PC-9 (cell line): ENCODE measurements around the gene CCDC12. TPM values are rescaled to one million over a fixed set of nuclear protein-coding genes. Genes with fewer than 3 reads are reported as not detected.

Experiments
- BruUV-seq: library from RNA; stranded (reverse); fragments of 400-500 nt; replicated peaks from 2 replicates; lab custom pipeline; 2021; lab: Mats Ljungman, UMichigan
- CTCF ChIA-PET: fragments of 300-600 bp; sonication (Branson Sonifier 250); formaldehyde crosslinking; loops from one replicate; lab custom pipeline; 2022; ENCODE audit warnings: antibody characterized with exemption; lab: Charles Lee
- POLR2A ChIA-PET: fragments of 300-600 bp; sonication (Branson Sonifier 250); formaldehyde crosslinking; loops from one replicate; lab custom pipeline; 2022; ENCODE audit warnings: antibody characterized with exemption; ENCODE audit not compliant: unreplicated experiment; lab: Charles Lee
- DNase-seq, 2 experiments: peaks; one replicate each; pipeline versions ENCODE4 v3.0.0 to v3.0.0-alpha.2; 2015 to 2022; ENCODE audit warnings: mixed read lengths in 1 of 2
- H2AFZ ChIP-seq: fragments of 200-600 bp; sonication (generic); 2 replicates; pipeline ENCODE4 v1.8.1; 2017; ENCODE audit warnings: antibody characterized with exemption
- H3F3A ChIP-seq: fragments of 200-600 bp; sonication (generic); 2 replicates; pipeline ENCODE4 v1.8.1; 2017; ENCODE audit warnings: antibody characterized with exemption, mild to moderate bottlenecking, low read depth; ENCODE audit not compliant: insufficient read depth
- H3K27ac ChIP-seq: fragments of 200-600 bp; sonication (generic); 2 replicates; pipeline ENCODE4 v1.6.1; 2016; ENCODE audit warnings: mixed run types
- H3K27me3 ChIP-seq: fragments of 200-600 bp; sonication (generic); 2 replicates; pipeline ENCODE4 v1.6.1; 2016; ENCODE audit warnings: low read depth, mixed run types; ENCODE audit not compliant: insufficient read depth
- H3K36me3 ChIP-seq: fragments of 200-600 bp; sonication (generic); 2 replicates; pipeline ENCODE4 v1.6.1; 2016; ENCODE audit warnings: low read depth, mixed run types
- H3K4me1 ChIP-seq: fragments of 200-600 bp; sonication (generic); replicated peaks from 2 replicates; pipeline ENCODE4 v1.6.1; 2016; ENCODE audit warnings: mixed run types; ENCODE audit not compliant: insufficient read depth
- H3K4me2 ChIP-seq: fragments of 200-600 bp; sonication (generic); 2 replicates; pipeline ENCODE4 v1.6.1; 2017; ENCODE audit warnings: mixed run types
- H3K4me3 ChIP-seq: fragments of 200-600 bp; sonication (generic); 2 replicates; pipeline ENCODE4 v1.6.1; 2016; ENCODE audit warnings: mixed run types
- H3K79me2 ChIP-seq: fragments of 200-600 bp; sonication (generic); 2 replicates; pipeline ENCODE4 v1.6.1; 2017; ENCODE audit warnings: low read depth, mixed run types
- H3K9me2 ChIP-seq: fragments of 200-600 bp; sonication (generic); 2 replicates; pipeline ENCODE4 v1.8.1; 2017; ENCODE audit warnings: mild to moderate bottlenecking; ENCODE audit not compliant: insufficient read depth
- H3K9me3 ChIP-seq: fragments of 200-600 bp; sonication (generic); 2 replicates; pipeline ENCODE4 v1.8.1; 2016; ENCODE audit warnings: low read depth; ENCODE audit not compliant: insufficient read depth
- H4K20me1 ChIP-seq: fragments of 200-600 bp; sonication (generic); 2 replicates; pipeline ENCODE4 v1.8.1; 2017; ENCODE audit not compliant: insufficient read depth
- EZH2 ChIP-seq: fragments of 200-600 bp; sonication (generic); IDR thresholded peaks from 2 replicates; pipeline ENCODE4 v1.8.0; 2017; ENCODE audit warnings: antibody characterized with exemption, low read depth
- intact Hi-C: fragments of 100-400 bp; cut with micrococcal nuclease; formaldehyde crosslinking; loops from one replicate; pipeline ENCODE4 v1.10.0; 2022; ENCODE audit not compliant: unreplicated experiment
- total RNA-seq: library from RNA; stranded (reverse); gene quantifications from 2 replicates; pipeline ENCODE4 v1.2.3, GENCODE V29; 2021
- TF ChIP-seq, protein P1 (sequence below): fragments of 200-600 bp; sonication (generic); conservative IDR thresholded peaks from 2 replicates; pipeline ENCODE4 v1.6.1; 2017; ENCODE audit warnings: mixed run types, antibody characterized with exemption, mild to moderate bottlenecking, moderate library complexity

The CCDC12 gene
- total RNA-seq, 1 experiment from 2014 or later: 39.3 TPM

DNA sequence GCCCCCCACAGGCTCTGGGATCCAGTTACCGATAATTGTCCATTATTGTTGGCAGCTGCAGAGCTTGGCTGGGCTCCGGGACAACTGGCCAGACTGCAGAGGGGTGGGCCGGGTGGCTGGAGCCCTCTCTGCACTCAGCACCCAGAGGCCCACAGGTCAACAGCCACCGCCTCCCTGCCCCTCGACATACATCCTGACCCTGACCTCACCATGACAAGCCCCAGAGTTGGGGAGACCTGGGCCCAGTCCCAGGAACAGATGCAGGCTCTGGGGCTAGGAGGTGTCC, 76.6 kb downstream of the CCDC12 start:
- no peak overlapping the region for H3K4me3 ChIP-seq
- no peaks in the 10 kb centered on the region for H3K9me2 ChIP-seq
- no peaks in the 10 kb centered on the region for H3K79me2 ChIP-seq
- H4K20me1 ChIP-seq: no peaks in the 10 kb centered on the region
- H3F3A ChIP-seq: no peaks in the 10 kb centered on the region
- no peaks in the 10 kb centered on the region for H3K36me3 ChIP-seq
- ChIA-PET CTCF (interaction anchor here (1.0 kb wide), 1 partner anchor 10 kb away, joined by 3 read pairs; no protein-coding TSS in a partner anchor), POLR2A (interaction anchor here (0.6 kb wide), 1 partner anchor 209 kb away, joined by 3 read pairs; no protein-coding TSS in a partner anchor)
- no peaks in the 10 kb centered on the region for H3K9me3 ChIP-seq
- intact Hi-C loops: no loop called here
- H3K27ac ChIP-seq: no peak overlapping the region
- no TSS peak for BruUV-seq
- no peaks in the 10 kb centered on the region for H3K27me3 ChIP-seq
- H3K4me1 ChIP-seq: no peaks in the 10 kb centered on the region
- H2AFZ ChIP-seq: no peak overlapping the region
- TF ChIP-seq, protein P1, sequence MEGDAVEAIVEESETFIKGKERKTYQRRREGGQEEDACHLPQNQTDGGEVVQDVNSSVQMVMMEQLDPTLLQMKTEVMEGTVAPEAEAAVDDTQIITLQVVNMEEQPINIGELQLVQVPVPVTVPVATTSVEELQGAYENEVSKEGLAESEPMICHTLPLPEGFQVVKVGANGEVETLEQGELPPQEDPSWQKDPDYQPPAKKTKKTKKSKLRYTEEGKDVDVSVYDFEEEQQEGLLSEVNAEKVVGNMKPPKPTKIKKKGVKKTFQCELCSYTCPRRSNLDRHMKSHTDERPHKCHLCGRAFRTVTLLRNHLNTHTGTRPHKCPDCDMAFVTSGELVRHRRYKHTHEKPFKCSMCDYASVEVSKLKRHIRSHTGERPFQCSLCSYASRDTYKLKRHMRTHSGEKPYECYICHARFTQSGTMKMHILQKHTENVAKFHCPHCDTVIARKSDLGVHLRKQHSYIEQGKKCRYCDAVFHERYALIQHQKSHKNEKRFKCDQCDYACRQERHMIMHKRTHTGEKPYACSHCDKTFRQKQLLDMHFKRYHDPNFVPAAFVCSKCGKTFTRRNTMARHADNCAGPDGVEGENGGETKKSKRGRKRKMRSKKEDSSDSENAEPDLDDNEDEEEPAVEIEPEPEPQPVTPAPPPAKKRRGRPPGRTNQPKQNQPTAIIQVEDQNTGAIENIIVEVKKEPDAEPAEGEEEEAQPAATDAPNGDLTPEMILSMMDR: no peak
- no peak for TF ChIP-seq EZH2
- no peak overlapping the region for H3K4me2 ChIP-seq
- DNase-seq: no peak

DNA sequence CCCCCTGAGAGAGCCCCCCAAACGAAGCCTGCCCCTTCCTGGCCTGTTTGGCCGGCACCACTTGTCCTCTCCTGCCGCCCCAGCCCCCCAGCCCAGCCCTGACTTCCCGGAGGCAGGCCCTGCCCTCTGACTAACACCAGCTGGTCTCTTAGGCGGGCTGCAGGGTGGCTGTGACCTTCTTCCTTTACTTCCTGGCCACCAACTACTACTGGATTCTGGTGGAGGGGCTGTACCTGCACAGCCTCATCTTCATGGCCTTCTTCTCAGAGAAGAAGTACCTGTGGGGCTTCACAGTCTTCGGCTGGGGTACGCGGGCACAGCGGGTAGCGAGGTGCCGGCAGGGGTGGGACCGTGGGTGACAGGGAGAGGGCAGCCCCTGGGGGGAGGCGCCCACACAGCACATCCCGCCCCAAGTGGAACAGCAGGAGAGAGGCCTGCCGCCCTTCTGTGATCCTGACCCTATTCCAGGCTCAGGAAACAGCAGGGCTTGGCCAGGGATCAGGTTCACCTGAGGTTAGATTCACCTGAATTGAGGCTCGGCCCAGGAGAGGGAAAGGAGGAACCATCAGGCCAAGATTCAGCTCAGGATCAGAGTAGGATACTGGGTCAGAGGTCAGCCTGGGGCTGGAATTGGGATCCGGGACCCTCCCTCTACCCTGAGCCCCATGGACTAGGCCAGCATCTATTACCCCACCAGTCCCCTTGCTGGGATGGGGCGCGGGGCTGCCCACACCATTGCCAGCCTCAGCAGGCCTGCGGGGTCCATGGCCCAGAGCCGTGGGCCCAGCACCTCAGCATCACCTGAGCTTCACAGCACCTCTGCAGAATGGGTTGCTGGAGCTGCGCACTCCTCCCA, 77.2 kb downstream of the CCDC12 start:
- DNase-seq: no peak
- Histone ChIP-seq H3K27me3 (no peaks in the 10 kb centered on the region), H3K36me3 (no peaks in the 10 kb centered on the region), H3F3A (no peaks in the 10 kb centered on the region), H3K4me3 (no peak overlapping the region), H3K9me3 (no peaks in the 10 kb centered on the region), H2AFZ (no peak overlapping the region), H3K79me2 (no peaks in the 10 kb centered on the region), H3K4me1 (no peaks in the 10 kb centered on the region), H3K4me2 (no peak overlapping the region), H3K27ac (no peak overlapping the region), H4K20me1 (no peaks in the 10 kb centered on the region), H3K9me2 (no peaks in the 10 kb centered on the region)
- no TSS peak for BruUV-seq
- CTCF ChIA-PET: interaction anchor here (1.0 kb wide), 1 partner anchor 10 kb away, joined by 3 read pairs; no protein-coding TSS in a partner anchor
- intact Hi-C loops: no loop called here
- POLR2A ChIA-PET: no interaction called here
- TF ChIP-seq, protein P1: no peak
- TF ChIP-seq EZH2: no peak

DNA sequence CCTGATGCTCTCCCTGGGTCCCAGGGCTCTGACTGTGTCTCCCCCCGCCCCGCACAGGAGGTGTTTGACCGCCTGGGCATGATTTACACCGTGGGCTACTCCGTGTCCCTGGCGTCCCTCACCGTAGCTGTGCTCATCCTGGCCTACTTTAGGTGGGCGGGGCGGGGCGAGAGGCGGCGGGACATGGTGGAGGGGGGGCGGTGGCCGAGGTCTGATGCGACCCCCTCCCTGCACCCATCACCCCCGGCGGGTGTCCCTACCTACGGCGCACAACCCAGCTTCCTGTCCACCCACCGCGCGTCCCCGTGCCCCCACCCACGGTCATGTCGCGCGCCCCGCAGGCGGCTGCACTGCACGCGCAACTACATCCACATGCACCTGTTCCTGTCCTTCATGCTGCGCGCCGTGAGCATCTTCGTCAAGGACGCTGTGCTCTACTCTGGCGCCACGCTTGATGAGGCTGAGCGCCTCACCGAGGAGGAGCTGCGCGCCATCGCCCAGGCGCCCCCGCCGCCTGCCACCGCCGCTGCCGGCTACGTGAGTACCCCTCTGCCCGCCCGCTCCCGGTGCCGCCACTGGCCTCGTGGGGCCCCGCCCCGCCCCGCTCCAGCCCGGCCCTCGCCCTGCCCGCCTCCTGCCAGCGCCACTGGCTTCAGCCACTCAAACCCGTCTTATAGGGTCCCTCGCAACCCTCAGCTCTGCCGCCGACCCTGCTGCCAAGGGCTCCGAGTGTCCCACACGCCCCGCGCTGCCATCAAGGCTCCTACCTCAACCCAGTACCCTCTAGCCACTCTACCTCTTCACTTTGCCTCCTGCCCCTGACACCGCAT, 78.0 kb downstream of the CCDC12 start:
- no peaks in the 10 kb centered on the region for H4K20me1 ChIP-seq
- H2AFZ ChIP-seq: no peak overlapping the region
- ChIA-PET CTCF (no interaction called here), POLR2A (no interaction called here)
- no peak overlapping the region for H3K4me3 ChIP-seq
- H3K9me2 ChIP-seq: no peaks in the 10 kb centered on the region
- no peaks in the 10 kb centered on the region for H3K9me3 ChIP-seq
- no peak for TF ChIP-seq EZH2
- TF ChIP-seq, protein P1: no peak
- H3K36me3 ChIP-seq: no peaks in the 10 kb centered on the region
- H3K4me2 ChIP-seq: no peak overlapping the region
- H3K27me3 ChIP-seq: no peaks in the 10 kb centered on the region
- no peaks in the 10 kb centered on the region for H3F3A ChIP-seq
- intact Hi-C loops: no loop called here
- BruUV-seq: no TSS peak
- no peaks in the 10 kb centered on the region for H3K4me1 ChIP-seq
- DNase-seq: no peak
- H3K79me2 ChIP-seq: no peaks in the 10 kb centered on the region
- no peak overlapping the region for H3K27ac ChIP-seq
